ENCODE measurements around the gene MSI2.

- TF ChIP-seq CTCF (IDR thresholded peaks at IDR 0.05) (no peak), EP300 (IDR thresholded peaks at IDR 0.05) (no peak)
Measured at GRCh38 chr17:57454729-57455062, 198.4 kb downstream of the MSI2 start.

Measured in suprapubic skin (tissue), 3 donors.